Right atrium auricular region (tissue), 2 donors: ENCODE results near the gene TSPAN12. TPM values are rescaled to one million over a fixed set of nuclear protein-coding genes. Genes with fewer than 3 reads are reported as not detected.

Experiments used
- DNase-seq: peaks from one replicate; pipeline ENCODE4 v3.0.0-alpha.2; 2019; ENCODE audit warnings: low spot score
- H3K27ac ChIP-seq, 2 donors: fragments of 200-600 bp; sonication (generic); 1 replicate in 1 of 2; 2 replicates in 1 of 2; pipeline ENCODE4 v1.5.1; 2016 to 2019
- H3K27me3 ChIP-seq, 2 donors: fragments of 200-600 bp; sonication (generic); one replicate each; pipeline versions ENCODE4 v1.5.1 to v1.6.0; 2017 to 2019
- H3K36me3 ChIP-seq: fragments of 200-600 bp; sonication (generic); one replicate; pipeline ENCODE4 v1.5.1; 2016
- H3K4me1 ChIP-seq, 2 donors: fragments of 200-600 bp; sonication (generic); one replicate each; pipeline versions ENCODE4 v1.5.1 to v1.6.0; 2017 to 2019
- H3K4me3 ChIP-seq, 2 donors: fragments of 200-600 bp; sonication (generic); 1 replicate in 1 of 2; 2 replicates in 1 of 2; pipeline ENCODE4 v1.5.1; 2017 to 2019; ENCODE audit warnings: mild to moderate bottlenecking in 1 of 2, moderate library complexity in 1 of 2
- H3K9me3 ChIP-seq, 2 donors: fragments of 200-600 bp; sonication (generic); one replicate each; pipeline ENCODE4 v1.5.1; 2019
- total RNA-seq, 2 donors: library from RNA; depleted of rRNA; stranded (reverse); fragments of >200 nt; gene quantifications; one replicate each; pipeline ENCODE4 v1.1.0, GENCODE V29; 2016
- TF ChIP-seq, protein P1 (sequence below), 2 donors: fragments of 200-600 bp; sonication (generic); IDR thresholded peaks; one replicate each; pipeline ENCODE4 v1.5.1; 2019; ENCODE audit warnings: antibody characterized with exemption in 2 of 2

The TSPAN12 gene
- total RNA-seq, 2 donors from 2014 or later = 29.5 to 55.8 TPM

DNA sequence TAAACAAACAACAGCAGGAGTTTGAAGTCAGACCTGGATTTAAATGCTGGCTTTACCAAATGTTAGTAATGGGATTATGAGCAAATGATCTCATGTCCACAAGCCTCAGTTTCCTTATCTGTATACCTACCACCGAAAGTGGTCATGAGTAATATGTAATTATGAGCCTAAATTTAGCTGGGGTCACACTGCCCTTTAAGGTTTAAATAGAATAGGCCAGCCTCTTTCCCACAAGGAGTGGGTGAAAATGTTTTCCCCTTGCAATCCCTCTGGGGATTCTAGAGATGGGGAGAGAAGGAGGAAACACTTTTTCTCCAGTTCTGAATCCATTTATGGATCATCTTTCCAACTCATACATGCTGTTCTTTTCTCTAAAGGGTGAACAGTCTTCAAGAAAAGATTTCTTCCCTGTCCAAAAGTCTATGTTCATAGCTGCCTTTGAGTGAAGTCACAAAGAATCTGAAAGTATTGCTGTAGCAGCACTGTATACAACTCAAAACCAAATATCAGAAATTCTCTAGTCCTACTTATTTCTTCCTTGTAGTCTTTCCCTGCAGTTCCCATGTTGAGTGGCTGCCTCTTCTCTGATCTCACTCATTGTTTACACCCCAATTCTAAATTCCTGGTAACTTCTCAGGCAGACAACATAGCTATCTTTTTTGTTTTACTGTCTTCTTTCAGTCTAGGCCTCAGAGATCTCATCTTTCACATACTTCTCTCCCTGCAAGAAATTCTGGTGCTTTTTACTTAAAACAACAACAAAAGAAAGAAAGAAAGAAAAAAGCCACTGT, 7.4 kb upstream of the TSPAN12 start:
- H3K27ac ChIP-seq = peak overlapping the region in 1 of 2 donors; percentile 49
- no peaks in the 10 kb centered on the region for H3K9me3 ChIP-seq
- H3K36me3 ChIP-seq = no peaks in the 10 kb centered on the region
- peaks cover 0 to 16% of the 10 kb centered on the region in 2 donors for H3K4me1 ChIP-seq
- H3K27me3 ChIP-seq = no peaks in the 10 kb centered on the region
- TF ChIP-seq, protein P1, sequence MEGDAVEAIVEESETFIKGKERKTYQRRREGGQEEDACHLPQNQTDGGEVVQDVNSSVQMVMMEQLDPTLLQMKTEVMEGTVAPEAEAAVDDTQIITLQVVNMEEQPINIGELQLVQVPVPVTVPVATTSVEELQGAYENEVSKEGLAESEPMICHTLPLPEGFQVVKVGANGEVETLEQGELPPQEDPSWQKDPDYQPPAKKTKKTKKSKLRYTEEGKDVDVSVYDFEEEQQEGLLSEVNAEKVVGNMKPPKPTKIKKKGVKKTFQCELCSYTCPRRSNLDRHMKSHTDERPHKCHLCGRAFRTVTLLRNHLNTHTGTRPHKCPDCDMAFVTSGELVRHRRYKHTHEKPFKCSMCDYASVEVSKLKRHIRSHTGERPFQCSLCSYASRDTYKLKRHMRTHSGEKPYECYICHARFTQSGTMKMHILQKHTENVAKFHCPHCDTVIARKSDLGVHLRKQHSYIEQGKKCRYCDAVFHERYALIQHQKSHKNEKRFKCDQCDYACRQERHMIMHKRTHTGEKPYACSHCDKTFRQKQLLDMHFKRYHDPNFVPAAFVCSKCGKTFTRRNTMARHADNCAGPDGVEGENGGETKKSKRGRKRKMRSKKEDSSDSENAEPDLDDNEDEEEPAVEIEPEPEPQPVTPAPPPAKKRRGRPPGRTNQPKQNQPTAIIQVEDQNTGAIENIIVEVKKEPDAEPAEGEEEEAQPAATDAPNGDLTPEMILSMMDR (IDR thresholded peaks at IDR 0.05) = no peak
- H3K4me3 ChIP-seq = no peak overlapping the region
- DNase-seq = no peak

DNA sequence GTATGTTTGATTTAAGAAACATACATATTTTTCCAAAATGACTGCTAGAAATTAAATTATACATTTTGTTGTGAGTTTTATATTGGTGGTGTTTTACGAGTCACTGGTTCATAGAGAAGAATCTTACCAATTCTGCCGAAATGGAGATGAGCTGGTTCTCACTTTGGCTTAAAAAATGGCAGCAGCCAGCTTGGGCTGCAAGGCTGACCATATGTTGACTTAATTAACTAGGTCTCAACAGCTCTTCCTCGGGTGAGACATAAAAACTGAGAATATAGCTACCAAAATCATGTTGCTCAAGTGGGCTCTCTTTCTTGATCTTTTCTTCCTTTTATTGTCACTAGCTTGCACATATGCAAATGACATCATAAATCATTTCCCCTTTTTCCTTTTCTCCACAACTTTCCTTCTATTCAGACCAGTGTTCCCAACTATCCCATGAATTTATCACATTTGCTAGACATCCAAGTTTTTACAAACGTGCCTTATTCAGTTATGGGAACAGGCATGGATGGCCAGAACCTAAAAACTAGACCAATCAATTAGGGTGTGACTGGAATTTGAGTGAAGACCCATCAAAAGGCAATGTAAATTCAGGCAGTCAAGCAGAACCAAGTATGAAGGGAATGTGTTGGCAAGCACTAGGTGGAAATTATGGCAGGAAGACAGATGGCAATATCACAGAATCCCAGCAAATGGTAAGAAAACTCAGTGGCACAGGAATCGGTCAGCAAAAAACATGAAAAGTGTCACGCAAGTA, 6.4 kb upstream of the TSPAN12 start:
- DNase-seq = no peak
- H3K27me3 ChIP-seq = no peaks in the 10 kb centered on the region

DNA sequence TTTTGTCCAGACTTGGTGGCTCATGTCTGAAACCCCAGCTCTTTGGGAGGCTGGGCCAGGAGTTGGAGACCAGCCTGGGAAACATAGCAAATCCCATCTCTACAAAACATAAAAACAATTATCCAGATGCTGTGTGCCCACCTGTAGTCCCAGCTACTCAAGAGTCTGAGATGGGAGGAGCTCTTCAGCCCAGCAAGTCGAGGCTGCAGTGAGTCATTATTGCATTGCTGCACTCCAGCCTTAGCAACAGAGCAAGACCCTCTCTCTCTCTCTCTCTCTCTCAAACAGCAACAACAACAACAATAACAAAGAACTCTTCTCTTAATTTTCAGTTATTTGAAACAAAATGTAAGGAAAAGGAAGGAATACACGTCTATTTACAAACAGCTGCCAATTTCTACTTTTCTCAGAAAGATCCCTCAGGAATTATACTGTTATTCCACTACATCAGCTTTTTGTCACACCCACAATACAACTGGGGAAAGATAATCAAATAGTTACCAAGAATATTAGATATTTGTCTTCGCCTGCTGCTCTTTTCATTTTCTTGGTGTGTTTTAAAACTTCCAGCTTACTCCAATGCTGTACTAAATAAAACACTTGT, 5.1 kb upstream of the TSPAN12 start:
- Histone ChIP-seq H3K9me3 (no peaks in the 10 kb centered on the region), H3K36me3 (no peaks in the 10 kb centered on the region), H3K27me3 (no peaks in the 10 kb centered on the region), H3K4me1 (peaks cover 0 to 21% of the 10 kb centered on the region in 2 donors), H3K27ac (no peak overlapping the region), H3K4me3 (no peak overlapping the region)
- DNase-seq = no peak
- TF ChIP-seq, protein P1 (IDR thresholded peaks at IDR 0.05) = no peak

More for the DNA sequence above, 6.4 kb upstream of the TSPAN12 start:
- peaks cover 0 to 16% of the 10 kb centered on the region in 2 donors for H3K4me1 ChIP-seq
- TF ChIP-seq, protein P1 (IDR thresholded peaks at IDR 0.05) = no peak
- no peaks in the 10 kb centered on the region for H3K9me3 ChIP-seq
- H3K36me3 ChIP-seq = no peaks in the 10 kb centered on the region
- no peak overlapping the region for H3K4me3 ChIP-seq
- no peak overlapping the region for H3K27ac ChIP-seq

DNA sequence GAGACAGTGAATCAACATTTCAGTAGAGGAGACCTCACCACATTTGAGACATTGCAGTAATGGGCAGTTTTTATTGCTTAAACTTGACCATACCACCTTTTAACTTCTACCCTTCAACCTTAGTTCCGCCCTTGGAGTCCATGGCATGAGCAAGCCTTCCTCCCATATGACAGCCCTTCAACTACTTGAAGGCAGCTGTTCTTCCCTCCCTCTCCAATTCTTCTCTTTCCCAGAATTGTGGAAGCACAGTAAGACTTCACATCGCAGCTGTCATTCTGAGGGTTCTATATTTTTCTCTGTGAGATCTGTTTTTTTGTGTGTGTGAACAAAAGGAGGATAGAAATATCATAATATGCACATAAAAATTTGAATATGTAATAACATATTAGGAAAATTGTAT, 2.2 kb upstream of the TSPAN12 start:
- Histone ChIP-seq H3K4me1 (peaks cover 0 to 23% of the 10 kb centered on the region in 2 donors), H3K9me3 (no peaks in the 10 kb centered on the region), H3K27me3 (no peaks in the 10 kb centered on the region), H3K27ac (no peak overlapping the region), H3K4me3 (no peak overlapping the region), H3K36me3 (no peaks in the 10 kb centered on the region)
- no peak for DNase-seq
- TF ChIP-seq, protein P1 (IDR thresholded peaks at IDR 0.05) = no peak

DNA sequence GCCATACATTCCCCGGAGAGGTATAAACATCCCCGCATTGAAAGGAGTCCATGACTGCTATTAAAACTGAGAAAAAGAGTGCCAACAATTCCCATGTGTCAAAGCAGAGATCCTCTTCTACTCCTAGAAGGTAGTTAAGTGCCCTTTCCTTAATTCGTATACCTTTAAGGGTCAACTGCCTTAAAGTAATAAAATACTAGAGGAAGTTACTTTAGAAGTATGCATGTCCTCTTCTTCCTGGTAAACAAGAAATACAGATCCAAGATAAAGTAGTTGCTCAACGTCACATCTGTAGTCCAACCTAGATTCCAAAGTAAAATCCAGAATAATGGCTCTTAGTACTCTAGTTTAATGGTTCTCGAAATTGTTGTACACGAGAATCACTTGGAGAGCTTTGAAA, 1.5 kb upstream of the TSPAN12 start:
- Histone ChIP-seq H3K9me3 (no peaks in the 10 kb centered on the region), H3K27me3 (no peaks in the 10 kb centered on the region), H3K4me1 (peaks cover 0 to 16% of the 10 kb centered on the region in 2 donors), H3K36me3 (no peaks in the 10 kb centered on the region), H3K4me3 (no peak overlapping the region), H3K27ac (no peak overlapping the region)
- no peak for DNase-seq
- TF ChIP-seq, protein P1 (IDR thresholded peaks at IDR 0.05) = no peak
